ENCODE results near the gene TBC1D16. TPM values are rescaled to one million over a fixed set of nuclear protein-coding genes. Genes with fewer than 3 reads are reported as not detected.
A peak's percentile ranks its signal among the peaks of the same experiment; 100 is the strongest.

The TBC1D16 gene
- total RNA-seq, 1 donor from 2014 or later: 23.3 TPM

DNA sequence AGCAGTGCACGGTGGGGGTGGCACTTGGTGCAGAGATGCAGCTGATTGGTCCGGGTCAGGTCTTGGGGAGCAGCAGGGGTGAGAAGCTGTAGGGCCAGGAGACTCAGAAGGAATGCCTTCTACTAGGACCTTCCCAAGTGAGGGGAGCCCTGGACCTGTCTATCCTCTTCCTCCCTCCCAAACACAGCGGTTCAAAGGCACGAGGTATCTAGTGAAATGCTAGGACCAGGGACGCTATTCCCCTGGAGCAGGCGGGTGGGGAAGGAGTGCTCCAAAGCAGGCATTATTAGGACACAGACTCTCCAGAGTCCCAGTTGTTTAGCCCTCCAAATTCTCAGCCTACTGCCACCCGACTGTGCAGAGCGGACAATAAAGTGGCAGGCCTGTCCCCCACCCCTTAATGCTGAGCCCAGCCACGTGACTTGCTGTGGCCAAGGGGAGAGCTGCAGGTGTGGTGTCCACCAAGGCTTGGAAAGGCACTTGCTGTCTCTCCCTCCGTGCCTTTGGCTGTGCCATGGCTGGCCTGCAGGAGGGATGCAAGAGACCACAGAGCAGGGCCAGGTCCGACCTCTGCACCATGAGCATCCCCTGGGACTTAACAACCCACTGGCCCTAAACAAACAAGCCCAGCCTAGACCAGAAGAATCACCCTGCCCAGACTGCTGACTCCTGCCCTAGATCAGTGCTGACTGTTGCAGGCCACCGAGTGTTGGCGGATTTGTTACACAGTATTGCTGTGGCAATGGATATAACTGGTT, 97.2 kb downstream of the TBC1D16 start:
- DNase-seq: no peak

DNA sequence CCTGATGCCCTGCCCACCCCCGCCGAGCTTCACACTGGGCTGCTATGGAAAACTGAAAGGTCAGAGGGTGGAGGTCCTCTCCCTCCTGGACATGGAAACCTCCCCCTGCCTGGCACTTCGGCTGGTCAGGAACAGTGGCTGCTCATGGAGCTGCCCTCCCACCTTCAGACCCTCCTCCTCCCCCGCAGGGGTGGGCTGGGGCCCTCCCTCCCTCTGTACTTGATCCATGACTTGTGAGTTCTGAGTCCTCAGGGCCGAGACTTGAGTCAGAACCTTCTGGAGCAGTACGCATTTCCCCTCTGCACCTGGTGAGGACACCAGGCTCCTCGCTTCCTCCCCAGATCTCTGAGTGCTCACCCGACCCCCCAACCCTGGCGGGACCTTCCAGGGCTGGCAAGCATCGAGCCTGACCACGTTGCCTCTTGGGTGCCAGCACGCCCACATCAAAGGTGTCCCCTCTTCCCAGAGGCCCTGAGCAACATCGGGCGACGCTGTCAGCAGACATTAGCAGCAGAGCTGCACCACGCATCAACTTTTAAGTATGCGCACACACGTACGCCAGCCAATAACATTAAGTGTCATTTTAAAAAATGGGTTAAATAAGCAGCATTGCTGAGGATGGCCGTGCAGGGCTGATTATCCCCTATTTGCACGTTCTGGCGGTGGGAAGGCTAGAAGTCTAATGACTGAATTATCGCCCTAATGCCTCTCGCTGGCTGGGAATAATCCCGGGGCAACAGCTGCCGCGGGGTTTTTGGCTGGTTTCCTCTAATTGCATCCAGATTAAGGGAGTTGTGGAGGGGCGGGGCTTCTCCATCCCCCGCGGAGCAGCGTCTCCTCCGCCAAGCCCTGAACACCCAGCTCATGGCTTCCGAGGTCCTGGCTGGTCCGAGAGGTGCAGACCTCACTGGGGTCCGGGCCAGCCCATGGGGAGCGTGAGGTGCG, 98.0 kb downstream of the TBC1D16 start:
- DNase-seq: peak; percentile 59

DNA sequence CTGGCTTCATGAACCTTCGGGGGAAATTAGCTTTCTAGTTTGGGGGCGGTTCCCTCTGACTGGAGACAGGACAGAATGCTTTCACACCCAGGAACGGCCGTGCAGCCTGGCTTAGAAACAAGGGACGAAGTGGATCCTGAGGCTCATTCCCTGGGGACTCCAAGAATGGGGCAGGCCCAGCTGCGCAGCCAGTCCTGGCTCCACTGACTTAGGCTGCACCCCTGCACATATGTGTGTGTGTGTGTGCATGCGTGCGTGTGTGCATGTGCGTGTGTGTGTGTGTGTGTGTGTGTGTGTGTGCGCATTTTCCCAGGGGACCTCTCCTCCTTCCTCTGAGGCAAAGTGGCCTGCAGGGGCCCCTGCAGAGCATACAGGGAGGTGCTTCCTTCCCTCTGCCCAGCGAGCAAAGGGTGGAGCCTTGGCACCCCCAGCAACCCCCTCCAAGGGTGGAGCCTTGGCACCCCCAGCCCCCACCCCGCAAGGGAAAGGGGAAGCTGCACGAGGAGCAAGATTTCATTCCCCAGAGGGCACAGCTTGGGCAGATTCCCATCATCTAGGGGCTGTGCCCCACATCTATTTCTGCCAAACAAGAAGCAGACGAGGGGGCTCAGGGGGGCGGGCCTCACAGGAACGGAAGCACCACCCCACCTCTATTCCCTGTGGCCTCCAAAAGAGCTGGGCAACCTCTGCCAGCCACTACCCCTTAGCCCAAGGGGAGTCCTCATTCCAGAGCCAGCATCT, 98.9 kb downstream of the TBC1D16 start:
- no peak for DNase-seq

DNA sequence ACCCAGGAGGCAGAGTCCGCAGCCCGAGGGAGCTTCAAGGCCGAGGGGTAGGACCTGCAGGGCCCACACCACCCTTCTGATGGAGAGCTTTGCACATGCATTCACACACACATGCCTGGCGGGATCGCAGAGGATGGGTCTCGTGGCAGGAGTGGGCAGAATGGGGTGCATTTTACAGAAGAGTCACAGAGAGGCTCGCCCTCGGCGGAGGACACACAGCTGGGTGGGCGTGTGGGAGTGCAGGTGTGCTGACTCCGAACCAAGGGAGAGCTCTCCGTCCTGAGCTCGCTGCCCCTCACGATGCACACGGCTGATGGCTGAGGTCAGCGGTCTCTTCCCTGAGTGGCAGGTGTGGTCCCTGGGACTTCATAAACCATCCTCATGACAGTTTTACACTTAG, 99.6 kb downstream of the TBC1D16 start:
- no peak for DNase-seq

DNA sequence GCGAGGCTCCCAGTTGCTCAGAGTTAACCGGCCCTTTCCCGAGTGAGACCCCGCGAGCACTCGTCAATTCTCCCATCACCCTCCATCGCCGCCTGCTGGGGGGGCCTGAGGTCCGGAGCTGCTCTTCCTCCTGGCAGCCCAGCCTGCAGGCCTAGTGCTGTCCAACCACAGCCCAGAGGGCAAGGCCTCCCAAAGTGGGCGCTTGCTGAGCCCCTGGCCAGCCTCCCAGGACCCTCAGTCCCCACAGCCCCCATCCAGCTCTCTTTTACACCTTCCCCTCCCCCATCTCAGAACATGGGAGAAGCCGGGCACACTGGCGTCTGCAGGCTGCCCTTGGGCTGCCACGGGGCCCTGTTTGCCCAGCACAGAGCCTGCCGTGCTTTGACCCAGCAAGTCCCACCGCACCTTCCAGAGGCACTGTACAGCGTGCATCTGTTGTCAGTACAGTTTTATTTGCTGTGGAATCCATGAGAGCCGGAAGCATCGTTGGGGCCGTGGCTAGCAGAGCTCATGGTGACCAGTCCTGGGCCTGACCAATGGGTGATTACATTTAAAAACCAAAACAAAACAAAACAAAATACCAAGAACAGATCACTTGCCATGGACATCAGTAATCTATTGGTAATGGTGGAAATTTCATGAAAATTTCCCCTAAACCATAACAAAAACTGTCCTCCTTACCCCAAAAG, 100.3 kb downstream of the TBC1D16 start:
- no peak for DNase-seq

DNA sequence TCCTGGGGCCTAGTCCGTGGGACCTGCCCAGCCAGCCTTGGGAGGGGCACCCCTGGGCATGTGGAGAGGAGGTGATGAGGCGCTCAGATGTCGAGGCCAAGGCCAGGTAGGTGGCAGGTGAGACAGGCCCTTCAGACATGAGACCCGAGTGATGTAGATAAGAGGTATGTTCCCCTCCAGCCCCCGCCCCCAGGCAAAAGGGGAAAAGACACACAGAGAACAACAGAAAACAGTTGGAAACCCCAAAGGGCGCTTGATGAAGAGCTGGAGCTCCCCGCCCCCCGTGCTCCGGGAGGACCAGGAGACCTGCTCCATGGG, 101.1 kb downstream of the TBC1D16 start:
- DNase-seq: no peak

DNA sequence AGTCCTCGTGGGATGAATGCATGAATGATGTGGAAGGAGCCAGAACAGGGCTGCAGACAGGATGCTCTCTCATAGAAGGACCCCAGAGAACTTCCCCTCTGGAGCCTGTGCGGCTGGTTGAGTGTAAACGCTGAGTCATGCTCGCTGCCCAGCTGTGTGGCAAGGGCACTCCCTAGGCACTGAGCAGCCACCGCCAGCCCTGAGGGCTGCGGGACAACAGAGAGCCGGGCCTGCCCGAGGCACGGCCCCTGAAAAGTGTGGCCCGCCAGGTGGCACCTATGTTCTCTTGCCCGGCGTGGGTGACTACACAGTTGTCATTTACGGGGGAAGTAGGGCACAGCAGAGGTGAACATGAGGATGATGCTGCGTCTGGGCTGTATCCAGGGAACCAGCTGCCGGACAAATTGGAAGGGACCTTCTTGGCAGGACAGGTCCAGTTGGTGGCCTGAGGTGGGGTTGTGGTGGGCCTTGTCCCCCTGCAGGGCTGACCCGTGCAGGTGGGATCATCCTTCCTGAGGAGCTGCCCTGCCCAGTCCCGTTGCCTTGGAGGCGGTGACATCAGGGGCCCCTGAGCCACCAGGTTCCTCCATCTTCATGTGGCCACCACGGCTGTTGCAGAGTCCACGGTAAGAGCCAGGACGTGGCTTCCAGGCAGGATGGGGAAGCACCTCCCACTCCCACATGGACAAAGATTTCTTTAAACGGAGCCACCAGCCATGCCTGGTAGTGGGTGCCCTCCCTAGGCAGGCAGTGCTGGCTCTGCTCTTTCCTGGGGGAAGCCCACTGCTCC, 101.6 kb downstream of the TBC1D16 start:
- no peak for DNase-seq

DNA sequence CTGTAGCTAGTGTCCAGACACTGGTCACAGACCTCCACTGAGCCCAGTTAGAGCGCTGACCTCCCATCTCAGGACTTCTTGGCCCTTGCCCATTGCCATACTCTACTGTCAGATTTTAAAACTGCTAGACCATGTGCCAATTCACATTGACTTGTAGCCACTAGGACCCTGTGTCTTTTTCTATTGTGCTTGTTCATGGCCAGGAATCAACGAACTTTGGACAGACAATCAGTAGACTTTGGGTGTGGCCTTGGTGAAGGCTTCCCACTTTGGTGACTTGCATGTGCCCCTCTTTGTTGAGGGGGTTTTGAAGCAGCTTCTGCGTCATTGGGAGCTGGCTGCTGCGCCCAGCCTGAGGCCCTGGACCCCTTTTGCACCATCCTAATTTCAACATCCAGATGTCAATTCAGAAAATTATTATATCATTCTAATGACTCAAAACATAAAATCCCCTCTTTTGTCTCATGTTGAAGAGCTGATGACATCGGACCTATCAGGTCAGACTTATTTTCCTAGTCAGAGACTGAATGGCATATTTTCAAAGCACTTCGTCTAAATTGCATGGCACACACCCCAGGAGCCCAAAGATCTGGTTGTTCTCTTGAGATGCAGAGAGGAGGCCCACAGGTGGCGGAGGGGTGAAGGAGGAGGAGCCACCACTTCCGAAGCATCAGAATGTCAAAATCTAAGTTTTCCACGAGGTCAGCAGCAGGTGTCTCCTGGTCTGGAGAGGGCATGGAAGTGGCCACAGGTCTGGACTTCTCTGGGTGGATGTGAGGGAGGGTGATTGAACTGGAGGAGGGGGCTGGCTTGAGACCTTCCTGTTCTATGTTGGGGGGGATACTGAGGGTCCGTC, 103.0 kb downstream of the TBC1D16 start:
- no peak for DNase-seq

DNA sequence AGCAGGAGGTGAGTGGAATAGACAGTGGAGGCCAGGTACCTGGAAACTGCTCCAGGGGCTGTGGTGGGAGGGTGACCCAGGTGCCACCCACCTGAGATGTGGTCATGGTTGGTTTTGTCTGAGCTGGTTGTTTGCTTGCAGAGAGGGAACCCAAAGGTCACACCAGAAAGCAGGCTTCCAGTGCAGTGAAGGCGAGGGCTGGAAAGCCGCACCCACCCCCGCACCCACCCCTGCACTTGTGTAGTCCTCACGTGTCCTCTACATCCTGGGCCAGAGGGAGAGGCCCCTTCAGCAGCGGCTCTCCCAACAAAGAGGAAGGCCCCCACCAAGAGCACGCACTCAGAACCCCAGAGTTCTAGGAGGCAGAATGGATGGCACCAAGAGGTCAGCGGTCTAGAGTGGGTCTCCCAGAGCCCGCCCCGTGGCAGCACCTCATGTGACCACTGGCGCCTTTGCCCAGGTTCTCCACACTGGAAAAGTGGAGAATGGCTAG, 103.8 kb downstream of the TBC1D16 start:
- no peak for DNase-seq

DNA sequence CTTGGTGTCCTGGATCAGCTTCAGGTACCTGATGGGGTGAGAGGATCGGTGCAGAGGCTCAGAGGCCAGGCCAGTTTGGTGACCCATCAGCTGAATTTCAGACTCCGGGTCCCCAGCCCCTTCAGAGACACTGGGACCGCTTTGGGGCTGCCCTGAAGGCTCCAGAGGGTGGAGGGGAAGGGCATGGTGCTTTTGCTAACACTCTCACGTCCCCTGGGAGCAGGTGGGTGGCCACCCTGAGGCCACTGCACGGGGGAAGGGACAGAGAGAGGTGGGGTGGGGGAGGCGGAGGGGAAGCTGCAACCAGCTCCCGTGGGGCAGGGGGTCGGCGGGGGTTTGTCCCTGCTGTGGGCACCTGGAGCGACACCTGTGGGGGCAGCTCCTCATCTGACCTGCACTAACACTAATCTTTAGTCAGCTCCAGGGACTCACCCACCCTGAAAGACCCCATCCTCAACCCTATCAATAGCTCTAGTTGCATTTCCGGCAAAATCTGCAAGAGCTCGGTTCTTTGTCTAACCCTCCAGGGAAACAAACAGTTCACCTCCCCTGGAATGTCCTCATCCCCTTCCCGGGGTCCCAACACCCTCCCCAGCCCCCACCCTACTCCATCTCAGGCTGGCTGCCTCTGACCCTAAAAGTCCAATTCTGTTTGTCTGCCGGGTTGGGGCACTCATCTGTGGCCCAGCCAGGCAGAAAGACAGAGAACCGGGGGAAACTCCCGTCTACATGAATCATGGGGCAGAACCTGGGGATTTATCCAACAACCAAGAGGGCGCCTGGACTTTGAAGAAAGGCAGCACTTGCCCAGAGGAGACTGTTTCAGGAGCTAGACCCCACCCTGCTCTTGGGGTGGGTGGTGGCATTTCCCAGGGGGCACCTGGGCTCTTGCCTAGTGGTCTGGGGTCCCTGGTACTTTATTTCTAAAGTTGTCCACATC, 104.5 kb downstream of the TBC1D16 start:
- DNase-seq: no peak

DNA sequence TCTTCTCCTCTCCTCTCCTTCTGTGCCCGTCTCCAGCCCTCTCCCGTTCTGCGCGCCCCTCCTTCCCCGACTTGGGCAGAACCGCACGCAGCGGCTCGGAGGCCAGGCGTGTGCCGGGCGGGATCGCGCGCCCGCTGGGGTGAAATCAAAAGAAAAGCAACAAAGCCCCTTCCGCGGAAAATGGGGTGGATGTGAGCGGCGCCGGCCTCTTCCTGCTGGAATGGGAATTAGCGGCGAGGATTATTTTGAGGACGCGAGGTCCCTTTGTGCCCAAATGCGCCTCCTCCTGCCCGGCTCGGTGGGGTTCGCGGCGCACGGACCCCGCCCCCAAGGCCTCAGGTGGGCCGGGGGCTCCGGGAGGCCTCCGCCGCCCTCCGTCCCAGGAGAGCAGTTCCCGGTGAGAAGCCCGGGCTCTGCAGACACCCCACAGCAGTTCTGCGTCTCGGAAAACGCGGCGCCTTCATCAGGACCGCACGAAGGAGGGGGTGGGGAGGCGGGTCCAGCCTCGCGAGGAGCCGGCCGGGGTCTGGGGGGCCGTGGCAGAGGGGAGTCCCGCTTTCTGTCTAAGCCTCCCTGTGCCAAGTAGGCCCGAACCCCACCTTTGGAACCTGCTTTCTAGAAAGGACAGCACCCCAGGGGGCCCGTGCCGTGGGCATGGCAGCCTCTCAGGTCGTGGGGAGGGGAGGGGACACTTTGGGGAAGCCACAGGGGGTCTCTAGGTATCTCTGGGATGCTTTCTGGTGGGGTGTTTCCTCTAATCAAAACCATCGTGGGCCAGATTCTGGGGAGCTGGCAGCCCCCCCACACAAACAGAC, 105.4 kb downstream of the TBC1D16 start:
- DNase-seq: no peak

DNA sequence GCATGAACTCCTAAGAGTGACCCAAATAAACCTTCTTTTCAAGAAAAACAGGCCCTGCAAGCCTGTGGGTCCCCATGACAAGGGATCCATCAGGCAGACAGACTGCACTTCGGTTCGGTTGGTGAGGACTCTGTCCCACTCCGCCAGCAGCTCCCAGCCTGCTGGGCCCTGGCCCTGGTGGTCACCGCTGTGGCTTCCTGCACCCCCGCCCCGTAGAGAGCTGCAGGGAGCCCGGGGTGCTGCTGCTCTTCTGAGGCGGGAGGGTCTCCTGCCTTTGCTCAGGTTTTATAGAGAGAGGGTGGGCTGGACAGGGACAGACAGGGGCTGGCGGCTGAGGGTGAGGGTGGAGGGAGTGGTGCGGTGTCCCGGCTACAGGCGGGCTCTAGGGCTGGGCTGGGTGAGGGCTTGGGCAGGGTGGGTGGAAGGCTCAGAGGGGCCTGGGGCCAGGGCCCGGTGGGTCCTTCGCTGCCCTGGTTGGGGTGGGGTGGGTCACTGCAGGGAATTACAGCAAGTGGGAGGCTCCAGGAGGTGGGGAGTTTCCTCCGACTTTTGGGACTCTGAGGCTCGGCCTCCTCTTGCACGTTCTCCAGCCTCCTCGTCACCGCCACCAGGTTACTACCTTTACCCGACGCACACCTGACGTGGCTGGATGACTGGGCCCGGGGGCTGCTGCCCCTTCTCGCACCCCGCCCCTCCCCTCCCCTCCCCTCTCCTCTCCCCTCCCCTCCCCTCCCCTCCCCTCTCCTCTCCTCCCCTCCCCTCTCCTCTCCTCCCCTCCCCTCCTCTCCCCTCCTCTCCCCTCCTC, 106.2 kb downstream of the TBC1D16 start:
- DNase-seq: no peak

DNA sequence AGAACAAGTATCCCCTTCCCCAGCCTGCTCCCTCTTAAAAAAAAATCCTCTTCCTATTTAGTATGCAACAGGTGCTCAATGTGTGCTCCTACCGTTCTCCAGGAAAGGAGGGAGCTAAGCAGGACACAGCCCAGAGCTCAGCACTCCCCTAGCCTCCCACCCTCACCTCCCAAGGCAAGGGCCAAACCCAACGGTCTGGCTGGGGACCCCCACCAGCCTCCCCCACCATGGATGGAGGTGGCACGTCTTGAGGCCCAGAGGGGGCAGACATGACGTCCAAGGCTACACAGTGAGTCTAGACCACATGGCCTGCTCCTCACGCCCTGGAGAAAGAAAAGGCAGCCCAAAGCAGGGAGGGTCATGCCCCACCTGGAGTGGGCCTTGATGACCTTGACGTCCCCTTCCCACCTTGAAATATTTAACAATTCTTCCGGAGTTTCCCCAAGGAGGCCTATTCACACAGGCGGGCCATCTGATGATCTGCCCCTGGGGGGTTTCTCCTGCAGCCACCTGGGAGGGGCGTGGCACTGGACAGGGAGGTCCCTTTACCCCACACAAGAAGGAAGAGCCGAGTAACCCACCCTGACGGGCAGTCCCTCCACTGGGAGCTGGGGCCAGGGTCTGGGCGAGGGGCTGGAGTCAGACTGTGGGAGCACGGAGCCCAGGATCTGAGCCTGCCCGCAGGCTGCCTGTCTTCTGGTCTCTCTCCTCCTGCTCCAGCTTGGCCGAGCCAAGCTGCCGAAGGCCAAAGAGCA, 107.0 kb downstream of the TBC1D16 start:
- DNase-seq: no peak

DNA sequence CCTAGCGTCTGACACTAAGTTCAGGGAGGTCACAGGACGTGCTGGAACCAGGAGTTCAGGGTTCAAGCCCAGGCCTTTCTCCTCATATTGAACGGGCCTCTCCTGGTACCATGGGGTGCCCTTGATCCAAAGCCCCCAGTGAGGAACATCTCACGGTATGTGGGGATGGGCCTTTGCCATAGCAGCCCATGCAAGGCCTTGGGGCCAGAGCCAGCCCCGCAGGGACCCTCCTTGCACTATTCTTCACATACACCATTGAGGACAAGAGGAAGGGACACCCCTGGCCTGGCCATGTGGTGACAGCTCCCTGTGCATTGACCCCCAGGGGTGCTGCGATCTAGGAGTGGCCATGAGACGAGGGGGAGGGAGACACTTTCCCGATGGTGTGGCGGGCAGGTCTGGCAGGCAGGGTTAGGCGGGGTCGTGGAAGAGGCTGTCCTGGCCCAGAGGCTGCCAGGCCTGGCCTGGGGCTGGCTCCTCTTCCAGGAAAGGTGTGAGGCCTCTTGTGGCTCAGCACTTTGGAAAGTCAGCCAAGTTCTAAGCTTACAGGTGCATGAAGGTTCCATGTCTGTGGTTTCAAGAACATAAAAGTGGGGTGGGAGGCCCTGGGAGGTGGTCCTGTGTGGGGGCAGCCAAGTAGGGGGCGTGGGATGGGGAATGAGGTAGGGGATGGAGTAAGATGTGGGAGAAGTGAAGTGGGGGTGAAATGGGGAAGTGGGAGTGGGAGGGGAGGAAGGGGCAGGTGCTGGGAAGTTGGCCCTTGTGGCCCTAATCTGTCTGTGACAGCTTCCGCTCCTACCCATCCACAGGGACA, 107.8 kb downstream of the TBC1D16 start:
- DNase-seq: no peak

DNA sequence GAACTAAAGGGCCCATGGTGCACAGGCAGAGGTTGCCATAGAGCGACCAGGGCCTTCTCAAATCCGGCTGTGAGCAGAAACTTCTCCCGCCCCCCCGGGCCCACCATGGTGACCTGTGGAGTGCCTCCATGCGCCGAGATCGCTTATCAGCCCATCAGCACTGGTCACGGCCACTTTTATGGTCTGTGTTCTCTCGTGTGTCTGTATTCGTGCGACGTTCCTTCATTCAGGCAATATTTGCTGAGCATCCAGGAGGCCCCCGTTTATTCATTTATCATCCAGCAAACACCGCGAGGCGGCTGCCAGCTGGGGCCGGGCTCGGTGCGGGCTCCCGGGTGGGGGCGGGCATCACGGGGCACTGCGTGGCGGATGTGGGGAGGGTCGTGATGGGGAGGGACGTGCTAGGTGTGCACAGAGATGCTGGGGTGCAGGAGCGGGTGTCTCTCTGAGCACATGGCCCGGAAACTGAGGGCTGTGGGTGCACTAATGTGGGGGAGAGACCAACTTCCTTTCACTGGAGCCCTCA, 108.5 kb downstream of the TBC1D16 start:
- DNase-seq: no peak
